Left ventricle myocardium superior (tissue), 1 donor: ENCODE data around the gene CCR7. TPM values are rescaled to one million over a fixed set of nuclear protein-coding genes. Genes with fewer than 3 reads are reported as not detected.
A peak's percentile ranks its signal among the peaks of the same experiment; 100 is the strongest.

ENCODE experiments used
- ATAC-seq: fragments of 200-7000 bp; cut with Tn5 transposase; one replicate; pipeline ENCODE4 v1.9.1; 2020; ENCODE audit warnings: mild to moderate bottlenecking, moderate library complexity
- DNase-seq: peaks from one replicate; pipeline ENCODE4 v3.0.0-alpha.2; 2020
- intact Hi-C: fragments of 100-400 bp; cut with micrococcal nuclease; formaldehyde crosslinking; loops from one replicate; pipeline ENCODE4 v1.11.0; 2022
- long read RNA-seq: library from polyadenylated mRNA; unstranded; transcript quantifications from one replicate; pipeline ENCODE4 v2.0.0, GENCODE V29; 2021
- total RNA-seq: library from RNA; stranded (reverse); fragmentation: NEBNext Ultra II Directional; extraction: Animal tissue kit (Norgen Biotek cat#: 25700); gene quantifications from one replicate; pipeline ENCODE4 v1.2.1, GENCODE V29; 2021
- donor health status: DM: no; HTN: yes; CAD: no; lungs with severe emphysema.

Gene CCR7, protein sequence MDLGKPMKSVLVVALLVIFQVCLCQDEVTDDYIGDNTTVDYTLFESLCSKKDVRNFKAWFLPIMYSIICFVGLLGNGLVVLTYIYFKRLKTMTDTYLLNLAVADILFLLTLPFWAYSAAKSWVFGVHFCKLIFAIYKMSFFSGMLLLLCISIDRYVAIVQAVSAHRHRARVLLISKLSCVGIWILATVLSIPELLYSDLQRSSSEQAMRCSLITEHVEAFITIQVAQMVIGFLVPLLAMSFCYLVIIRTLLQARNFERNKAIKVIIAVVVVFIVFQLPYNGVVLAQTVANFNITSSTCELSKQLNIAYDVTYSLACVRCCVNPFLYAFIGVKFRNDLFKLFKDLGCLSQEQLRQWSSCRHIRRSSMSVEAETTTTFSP
- total RNA-seq, result 0.22 TPM
- long read RNA-seq, result 0 reads

- ATAC-seq, result no peak
- intact Hi-C loops, result no loop called here
Observed at GRCh38 chr17:40564883-40565768, at the start of gene CCR7. CCR7 (minus strand) TSS chr17:40565472; CDS start chr17:40565409, 63 bp downstream.

DNA sequence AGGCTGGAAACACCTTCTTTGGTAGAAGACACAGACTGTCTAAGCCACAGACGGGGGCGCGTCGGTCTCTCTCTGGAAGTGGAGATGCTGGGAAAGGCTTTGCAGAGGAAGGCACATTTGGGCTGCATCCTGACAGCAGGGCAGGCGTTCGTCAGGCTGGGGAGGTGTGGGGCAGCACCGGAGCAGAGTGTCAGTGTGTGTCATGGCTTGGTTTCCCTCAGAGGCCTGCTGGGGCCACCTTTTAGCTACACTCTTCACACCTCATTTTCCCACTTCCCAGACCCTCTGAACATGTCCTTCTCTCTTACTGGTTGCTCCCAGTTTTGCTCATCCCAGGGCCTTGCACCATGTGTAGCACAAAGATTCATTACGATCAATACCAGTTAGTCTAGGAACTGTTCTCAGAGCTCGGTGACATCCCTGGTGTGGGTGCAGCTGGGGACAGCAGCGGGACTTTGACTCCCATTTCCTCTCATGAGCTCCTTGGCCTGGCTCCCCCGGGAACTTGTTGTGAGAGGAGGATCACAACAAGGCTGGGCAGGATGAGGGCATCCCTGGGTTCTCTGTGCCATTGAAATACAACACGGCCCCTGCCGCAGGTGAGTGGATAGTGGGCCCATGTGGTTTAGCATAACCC lies 49.3 kb upstream of the CCR7 start:
- DNase-seq (no peak), ATAC-seq (no peak)
- intact Hi-C loops, result no loop called here

More at GRCh38 chr17:40564883-40565768, at the start of gene CCR7:
- DNase-seq, result no peak

DNA sequence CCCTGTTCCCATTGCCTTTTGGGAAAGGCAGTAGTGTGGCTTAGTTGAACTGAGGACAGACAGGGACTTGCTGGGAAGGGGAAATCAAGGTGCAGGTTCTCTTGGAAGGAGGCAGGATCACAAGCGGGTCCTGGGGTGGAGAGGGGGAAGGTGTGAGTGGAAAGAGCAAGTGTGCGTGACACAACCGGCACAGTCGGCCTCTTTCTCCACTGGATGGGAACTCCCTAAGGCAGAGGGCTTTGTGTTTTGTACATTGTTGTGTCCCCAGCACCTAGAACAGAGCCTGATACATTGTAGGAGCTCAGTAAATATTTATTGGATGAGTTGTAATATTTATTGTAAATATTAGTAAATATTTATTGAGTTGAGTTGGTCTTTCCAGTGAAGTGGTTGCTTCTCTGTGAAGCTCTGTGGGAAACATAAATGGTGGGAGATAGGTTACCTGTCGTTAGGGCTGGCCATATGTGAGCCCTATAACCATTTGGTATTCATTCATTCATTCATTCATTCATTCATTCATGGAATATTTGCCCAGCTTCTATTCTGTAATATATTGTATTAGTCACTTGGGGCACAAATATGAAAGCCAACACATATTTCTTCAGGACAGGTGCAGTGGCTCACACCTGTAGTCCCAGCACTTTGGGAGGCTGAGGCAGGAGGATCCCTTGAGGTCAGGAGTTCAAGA lies 48.3 kb upstream of the CCR7 start:
- intact Hi-C loops, result no loop called here
- ATAC-seq, result no peak
- DNase-seq, result no peak

DNA sequence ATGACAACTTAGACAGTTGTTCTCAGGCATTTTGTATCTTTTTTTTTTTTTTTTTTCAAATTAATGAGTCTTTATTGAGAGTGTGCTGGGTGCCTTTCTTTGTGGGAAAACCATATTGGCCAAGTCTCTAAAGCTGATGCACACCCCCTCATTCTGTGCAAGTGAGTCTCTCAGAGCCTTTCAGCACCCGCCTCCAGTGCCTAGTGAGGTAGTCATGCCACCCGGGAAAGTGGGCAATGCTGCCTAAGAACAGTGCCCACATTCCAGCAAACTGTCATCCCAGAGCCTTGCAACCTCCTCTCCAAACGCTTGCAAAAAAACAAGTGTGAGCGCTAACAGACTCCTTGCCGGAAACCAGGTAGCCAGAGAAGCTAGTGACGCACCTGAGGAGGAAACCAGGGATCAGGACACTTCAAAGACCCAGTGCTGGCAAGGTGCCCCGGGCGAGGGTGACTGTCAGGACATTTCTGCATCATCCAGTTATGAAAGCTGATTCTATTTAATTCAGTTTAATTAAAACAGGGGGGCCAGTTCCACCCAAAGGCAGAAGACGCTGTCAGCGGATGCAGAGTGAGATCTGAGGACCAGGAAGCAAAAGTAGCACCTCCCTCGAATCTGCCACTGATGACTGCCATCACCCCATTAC lies 47.5 kb upstream of the CCR7 start:
- DNase-seq (no peak), ATAC-seq (no peak)
- intact Hi-C loops, result no loop called here

GRCh38 chr17:40611840-40612474 lies 46.7 kb upstream of the CCR7 start:
- ATAC-seq, result no peak
- no peak for DNase-seq
- intact Hi-C loops, result no loop called here

GRCh38 chr17:40610359-40610758 lies 45.1 kb upstream of the CCR7 start:
- DNase-seq (no peak), ATAC-seq (no peak)
- intact Hi-C loops, result no loop called here

- DNase-seq, result no peak
- ATAC-seq, result no peak
- intact Hi-C loops, result no loop called here
Observed at GRCh38 chr17:40608061-40608581, 42.8 kb upstream of the CCR7 start.

DNA sequence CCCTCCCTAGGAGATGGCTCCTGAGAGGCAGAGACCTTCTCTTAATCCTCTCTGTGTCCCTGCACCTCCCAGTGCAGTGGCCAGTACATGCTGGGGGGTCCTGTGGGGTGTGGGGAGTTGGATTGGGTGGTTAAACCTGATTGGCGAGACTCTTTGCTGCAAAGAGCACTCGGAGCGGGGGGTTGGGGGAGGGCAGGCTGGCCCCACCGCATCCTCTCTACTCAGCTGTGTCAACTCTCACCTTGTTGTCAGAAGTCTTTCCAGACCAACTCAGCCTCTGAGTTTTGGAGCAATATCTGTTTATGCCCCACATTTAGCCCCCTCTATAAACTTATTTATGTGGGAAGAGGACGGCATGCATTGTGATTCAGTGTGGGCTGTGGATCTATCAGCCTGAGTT lies 42.4 kb upstream of the CCR7 start:
- ATAC-seq (no peak), DNase-seq (no peak)
- intact Hi-C loops, result no loop called here

DNA sequence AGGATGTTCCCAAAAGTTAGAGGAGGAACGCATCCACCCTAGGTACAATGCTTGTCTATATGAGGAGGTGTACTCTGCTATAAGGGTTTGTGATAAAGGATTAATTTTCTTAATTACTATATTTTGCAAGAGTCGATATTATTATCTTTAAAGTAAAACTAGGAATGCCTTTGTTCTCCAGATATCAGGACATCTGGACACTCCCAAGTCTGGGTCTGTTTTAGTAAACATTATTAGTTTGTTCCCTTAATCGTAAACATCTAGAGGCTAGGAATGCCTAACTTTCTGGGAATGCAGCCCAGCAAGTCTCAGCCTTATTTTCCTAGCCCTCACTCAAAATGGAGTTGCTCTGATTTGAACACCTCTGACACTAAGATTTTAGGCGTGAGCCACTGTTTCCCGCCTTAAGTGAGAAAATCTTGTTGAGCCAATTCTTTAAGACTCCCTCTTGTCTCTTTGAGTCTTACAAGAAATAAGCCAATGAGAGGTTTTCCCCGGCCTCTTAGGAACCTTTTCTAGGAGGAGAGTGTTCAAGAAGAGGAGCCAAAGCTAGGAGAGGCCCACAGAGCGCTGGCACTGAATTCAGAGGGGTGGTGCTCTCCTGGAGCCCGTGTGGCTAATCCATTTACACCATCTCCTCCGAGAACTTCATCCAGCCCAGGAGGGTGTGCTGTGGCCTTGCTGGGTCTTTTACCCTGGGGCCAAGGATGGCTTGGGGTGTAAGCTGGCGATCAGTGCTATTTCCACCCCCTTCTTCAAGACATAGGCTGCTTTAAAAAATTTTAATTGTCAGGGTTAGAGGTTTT lies 41.5 kb upstream of the CCR7 start:
- DNase-seq (no peak), ATAC-seq (no peak)
- intact Hi-C loops, result no loop called here

DNA sequence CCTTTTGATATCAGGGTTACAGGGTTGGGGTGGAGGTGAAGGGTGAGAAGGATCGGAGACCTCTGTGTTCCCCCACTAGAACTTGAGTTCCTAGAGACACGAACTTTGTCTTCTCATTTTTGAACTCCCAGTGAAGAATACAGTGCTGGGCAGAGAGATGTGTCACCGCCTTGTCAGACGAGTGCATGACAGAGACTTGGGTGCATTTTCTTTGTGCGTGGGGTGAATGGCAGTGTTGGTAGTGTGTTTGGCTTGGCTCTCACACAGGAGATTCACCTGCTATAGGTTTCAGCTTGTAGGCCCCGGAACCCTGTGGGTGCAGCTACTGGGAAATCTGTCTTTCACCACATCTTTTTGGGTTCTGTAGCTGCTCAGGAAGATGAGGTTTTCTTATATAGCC lies 40.0 kb upstream of the CCR7 start:
- intact Hi-C loops, result no loop called here
- ATAC-seq (no peak), DNase-seq (no peak)

GRCh38 chr17:40604327-40605080 lies 39.2 kb upstream of the CCR7 start:
- intact Hi-C loops, result no loop called here
- DNase-seq, result no peak
- no peak for ATAC-seq

- DNase-seq, result no peak
- ATAC-seq, result no peak
- intact Hi-C loops, result no loop called here
Observed at GRCh38 chr17:40602445-40603443, 37.5 kb upstream of the CCR7 start.

DNA sequence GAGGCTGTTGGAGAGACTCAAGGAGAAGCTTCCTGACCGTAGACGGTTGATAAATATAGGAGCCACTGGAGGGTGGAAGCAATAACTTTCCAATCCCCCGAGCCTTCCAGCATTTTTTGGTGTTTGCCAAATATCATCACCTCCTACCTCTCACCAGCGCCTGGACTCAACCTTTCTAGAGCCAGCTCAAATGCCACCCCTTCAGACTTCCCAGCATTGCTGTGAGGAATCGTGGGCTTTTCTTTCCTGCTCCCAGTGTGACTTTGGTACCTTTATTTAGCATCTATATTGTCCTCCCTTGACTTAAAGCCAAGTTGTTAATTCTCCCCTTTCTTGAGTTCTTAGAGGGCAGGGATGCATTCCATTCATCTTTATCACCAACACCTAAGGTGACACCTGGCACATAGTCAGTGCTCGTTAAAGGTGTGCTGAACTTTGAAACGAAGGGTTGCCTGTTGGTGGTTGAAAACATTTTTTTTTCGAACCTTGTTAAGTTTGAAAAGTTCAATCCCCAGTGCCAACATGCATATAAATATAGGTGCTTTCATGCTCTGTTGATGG lies 35.3 kb upstream of the CCR7 start:
- intact Hi-C loops, result no loop called here
- DNase-seq (no peak), ATAC-seq (no peak)

DNA sequence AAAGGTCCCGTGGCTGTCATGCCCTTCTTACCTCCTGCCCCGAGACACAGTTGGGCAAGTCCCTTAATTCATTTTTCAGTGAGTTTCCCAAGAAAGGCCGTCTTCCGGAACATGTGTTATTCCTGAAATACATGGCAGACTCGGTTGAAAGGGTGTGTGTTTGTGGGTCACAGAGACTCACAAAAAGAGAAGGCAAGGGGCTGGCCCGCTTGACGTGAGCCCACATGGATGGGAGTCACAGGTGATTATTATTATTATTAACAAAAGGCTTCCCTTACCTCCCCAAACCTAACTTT lies 34.1 kb upstream of the CCR7 start:
- no peak for ATAC-seq

DNA sequence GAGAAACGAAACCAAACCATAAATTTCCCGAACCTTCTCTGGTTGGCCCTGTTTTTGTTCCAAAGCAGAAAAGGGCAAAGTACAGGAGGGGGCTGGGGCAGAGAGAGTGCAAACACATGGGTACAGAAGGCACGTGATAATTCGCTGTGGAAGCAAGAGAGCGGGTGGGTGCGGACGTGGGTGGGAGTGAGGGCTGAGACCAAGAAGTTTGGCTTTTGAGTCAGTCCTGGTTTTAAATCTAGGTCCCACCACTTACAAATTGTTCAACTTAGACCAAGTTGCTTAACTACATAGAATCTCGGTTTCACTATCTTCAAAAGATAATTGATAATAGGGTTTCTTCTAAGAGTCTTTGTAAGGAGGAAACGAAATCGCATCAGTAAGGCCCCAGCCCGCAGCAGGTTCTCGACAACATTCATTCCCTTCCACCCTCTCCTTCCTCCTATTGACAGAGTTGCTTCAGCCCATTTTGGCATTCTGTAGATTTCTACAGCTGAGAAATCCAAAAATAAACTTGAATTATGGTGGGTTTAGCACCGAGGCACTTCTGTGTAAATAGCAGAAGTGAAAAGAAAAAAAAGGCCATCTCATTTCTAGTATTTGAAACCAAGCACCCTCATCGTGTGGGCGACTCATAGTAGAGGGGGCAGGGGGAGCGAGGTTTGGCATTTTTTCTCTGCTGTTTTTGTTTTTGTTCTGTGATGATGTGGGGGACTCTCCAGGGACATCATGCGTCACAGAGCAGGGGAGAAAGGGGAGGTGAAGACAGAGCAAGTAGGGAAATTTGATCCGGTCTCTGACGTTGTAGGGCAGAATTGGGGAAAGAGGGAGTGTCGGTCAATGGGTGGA lies 33.6 kb upstream of the CCR7 start:
- ATAC-seq, result peak; percentile 56
- no peak for DNase-seq
- intact Hi-C loops, result no loop called here

More for the DNA sequence above, 34.1 kb upstream of the CCR7 start:
- DNase-seq, result no peak
- intact Hi-C loops, result no loop called here
